Jurkat, Clone E6-1 (cell line): ENCODE measurements around the gene BNC1.
A peak's percentile ranks its signal among the peaks of the same experiment; 100 is the strongest.
"Not testable (repeated sequence)": the region's sequence is repeated elsewhere in the genome, so short reads cannot be mapped to it uniquely, and the experiment has no call there.

Experiments
- DNase-seq: peaks from one replicate; pipeline ENCODE4 v3.0.0-alpha.2; 2011; ENCODE audit warnings: low read depth, low spot score
- H3K4me3 ChIP-seq: 2 replicates; pipeline ENCODE4 v1.5.1; 2011; ENCODE audit warnings: mild to moderate bottlenecking, low read length, control low read depth, moderate library complexity

The BNC1 gene

DNA sequence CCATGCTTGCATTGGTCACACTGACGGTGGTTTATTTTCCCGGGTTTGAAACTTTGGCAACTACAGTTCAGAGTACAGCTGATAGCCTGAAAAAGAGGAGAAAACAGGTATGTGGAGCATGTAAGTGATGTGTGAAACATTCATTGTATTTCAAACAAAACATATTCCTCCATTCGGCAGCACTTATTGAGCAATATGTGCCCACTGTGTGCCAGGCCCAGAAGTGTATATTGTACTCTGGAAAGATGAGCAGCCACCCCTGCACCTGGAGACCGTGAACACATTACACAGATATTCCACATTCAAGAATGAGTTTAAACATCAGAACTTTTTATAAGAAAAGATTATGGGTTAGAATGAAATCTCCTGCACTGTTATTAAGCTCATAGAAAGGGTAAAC lies 16.3 kb downstream of the BNC1 start:
- DNase-seq: no peak
- no peak overlapping the region for H3K4me3 ChIP-seq

DNA sequence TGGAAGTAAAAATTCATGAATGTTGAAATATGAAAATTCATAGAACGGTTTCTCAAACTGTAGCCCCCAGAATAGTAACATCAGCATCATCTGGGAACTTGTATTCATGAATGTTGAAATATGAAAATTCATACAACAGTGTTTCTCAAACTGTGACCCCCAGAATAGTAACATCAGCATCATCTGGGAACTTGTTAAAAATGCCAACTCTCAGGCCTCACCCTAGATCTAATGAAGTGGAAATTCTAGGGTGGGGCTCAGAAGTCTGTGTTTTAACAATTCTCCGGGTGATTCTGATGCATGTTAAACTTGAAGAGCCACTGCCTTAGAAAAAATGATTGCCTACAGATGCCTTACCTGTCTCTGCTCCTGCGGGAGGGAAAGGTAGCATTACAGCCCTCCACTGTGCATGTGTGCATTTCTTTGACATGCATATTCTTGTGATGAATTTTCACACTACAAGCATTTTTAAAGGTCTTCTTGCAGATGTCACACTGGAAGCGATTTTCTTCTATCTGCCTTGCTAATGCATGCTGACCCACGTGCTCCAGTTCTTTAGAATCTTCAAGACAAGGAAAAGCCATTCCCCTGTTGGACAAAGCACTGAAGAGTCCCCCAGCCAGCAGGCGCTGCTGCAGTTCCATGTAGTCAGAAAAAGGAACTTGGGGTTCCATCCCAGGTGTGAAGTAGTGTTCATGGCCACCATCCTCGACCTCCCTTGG lies 21.7 kb downstream of the BNC1 start:
- no peak overlapping the region for H3K4me3 ChIP-seq
- no peak for DNase-seq

DNA sequence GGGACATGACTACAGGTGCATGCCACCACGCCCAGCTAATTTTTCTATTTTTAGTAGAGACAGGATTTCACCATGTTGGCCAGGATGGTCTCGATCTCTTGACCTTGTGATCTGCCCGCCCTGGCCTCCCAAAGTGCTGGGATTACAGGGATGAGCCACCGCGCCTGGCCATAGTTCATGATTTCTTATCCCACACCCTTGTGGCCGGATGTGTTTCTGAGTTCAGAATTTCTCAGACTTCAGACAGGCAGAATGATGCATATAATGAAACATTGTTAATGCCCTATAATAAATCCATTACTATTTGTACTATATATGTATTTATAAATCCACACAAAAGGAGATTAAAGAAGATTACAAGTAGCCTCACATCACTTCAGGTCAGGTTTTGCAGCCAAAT lies 22.3 kb downstream of the BNC1 start:
- not testable (repeated sequence) for DNase-seq, H3K4me3 ChIP-seq

DNA sequence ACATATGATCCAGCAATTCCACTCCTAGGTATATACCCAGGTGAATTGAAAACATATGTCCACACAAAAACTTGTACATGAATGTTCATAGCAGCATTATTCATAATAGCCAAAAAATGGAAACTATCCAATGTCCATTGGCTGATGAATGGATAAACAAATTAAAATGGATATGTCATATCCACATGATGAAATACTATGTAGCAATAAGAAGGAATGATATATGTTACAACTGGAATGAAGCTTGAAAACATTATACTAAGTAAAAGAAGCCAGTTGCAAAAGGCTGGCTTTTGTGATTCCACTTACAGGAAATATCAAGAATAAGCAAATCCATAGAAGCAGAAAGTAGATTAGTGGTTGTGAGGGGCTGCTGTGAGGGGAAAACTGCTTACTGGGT lies 33.7 kb downstream of the BNC1 start:
- H3K4me3 ChIP-seq: no peak overlapping the region
- DNase-seq: no peak

DNA sequence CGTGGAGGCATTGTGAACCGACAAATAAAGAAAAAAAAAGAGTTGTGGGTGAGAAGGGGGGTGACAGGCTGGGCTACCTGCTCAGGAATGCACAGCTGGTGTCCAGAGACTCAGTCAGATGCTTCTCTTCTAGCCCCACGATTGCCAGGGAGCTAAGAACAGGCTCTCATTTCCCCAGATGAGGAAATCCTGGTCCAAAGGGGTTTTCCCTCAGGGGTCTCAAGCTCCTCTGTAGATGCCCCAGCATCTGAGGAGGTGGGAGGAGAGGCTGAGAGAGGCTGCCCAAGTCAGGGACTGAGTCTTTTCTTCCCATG lies 35.5 kb downstream of the BNC1 start:
- no peak for DNase-seq
- no peak overlapping the region for H3K4me3 ChIP-seq

DNA sequence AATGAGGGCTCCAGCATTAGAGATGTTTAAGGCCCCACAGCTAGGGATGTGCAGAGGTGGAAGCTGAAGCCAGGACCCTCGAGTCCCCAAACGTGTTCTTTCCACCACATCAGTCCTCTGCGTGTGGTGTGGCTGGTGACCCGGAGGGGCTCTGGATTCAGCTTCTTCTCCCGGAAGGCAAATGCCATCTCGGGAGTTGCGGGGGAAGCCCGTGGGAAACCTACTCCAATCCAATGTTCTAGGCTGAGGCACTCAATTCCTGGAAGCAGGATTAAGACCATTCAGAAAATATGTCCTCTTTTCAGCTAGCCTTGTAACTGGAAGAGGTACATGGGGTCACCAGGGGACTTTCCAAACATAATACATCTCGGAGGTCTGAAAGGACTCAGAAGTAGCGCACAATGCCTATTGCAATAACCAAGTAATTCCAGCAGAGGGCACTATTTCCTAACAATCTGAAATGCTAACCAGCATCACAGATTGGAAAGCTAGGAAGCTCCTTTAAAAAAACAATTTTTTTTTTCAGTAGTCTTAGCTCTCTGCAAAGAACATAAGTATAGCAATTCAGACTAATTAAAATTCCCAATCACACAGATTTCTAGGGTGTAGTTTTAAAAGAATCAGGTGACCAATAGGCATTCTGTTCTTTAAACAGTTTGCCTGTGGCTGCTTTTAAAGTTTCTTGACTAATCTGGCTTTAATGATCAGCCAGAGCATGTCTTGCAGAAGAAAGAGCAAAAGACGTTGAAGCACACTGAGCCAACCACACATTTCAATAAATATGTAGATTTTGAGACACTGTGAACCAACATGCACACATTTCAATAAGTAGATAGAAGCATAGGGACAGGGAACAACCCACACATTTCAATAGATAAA lies 36.1 kb downstream of the BNC1 start:
- DNase-seq: peak; percentile 62

DNA sequence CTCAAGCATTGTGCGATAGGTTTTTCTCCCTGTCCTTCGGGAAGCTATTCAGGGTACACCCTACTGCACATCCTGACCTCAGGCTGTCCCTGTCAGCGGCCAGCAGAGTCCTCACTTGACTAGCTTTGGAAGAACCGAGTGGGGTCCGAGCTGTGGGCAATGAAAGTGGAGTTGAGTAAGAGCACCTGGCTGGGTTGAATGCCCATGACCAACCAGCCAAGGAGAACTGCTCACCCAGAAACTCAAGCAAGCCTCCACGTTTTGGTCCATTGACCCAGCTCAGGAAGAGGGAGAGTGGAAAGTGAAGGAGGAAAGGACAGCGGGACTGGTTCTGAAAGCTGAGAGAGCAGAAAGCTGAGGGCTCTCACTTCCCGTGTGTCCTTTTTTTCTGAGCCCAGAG lies 40.8 kb downstream of the BNC1 start:
- DNase-seq: no peak
- no peak overlapping the region for H3K4me3 ChIP-seq

More for the DNA sequence above, 36.1 kb downstream of the BNC1 start:
- no peak overlapping the region for H3K4me3 ChIP-seq

DNA sequence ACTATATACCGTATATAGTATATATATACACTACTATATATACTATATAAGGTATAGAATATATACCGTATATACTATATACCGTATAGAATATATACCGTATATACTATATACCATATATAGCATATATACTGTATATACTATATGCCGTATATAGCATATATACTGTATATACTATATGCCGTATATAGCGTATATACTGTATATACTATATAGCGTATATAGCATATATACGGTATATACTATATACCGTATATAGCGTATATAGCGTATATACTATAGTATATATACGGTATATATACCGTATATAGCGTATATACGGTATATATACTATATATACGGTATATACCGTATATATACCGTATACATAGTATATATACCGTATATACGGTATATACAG lies 54.2 kb downstream of the BNC1 start:
- H3K4me3 ChIP-seq: no peak overlapping the region
- no peak for DNase-seq

DNA sequence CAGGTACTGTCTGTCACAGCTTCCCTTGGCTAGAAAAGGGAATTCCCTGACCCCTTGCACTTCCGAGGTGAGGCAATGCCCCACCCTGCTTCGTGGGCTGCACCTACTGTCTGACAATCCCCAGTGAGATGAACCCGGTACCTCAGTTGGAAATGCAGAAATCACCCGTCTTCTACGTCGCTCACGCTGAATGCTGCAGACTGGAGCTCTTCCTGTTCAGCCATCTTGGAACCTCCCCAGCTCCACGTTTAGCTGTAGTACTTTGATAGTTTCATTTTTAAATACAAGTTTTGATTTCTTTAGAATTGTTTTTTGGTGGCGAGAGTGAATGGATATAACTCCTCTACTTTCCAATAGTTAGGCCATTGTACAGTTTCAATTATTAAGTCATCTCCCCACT lies 59.0 kb downstream of the BNC1 start:
- DNase-seq: no peak
- H3K4me3 ChIP-seq: no peak overlapping the region

DNA sequence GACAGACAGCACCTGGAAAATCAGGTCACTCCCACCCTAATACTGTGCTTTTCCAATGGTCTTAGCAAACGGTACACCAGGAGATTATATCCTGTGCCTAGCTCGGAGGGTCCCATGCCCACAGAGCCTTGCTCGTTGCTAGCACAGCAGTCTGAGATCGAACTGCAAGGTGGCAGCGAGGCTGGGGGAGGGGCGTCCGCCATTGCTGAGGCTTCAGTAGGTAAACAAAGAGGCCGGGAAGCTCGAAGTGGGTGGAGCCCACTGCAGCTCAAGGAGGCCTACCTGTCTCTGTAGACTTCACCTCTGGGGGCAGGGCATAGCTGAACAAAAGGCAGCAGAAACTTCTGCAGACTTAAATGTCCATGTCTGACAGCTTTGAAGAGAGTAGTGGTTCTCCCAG lies 62.7 kb downstream of the BNC1 start:
- DNase-seq, H3K4me3 ChIP-seq: not testable (repeated sequence)

DNA sequence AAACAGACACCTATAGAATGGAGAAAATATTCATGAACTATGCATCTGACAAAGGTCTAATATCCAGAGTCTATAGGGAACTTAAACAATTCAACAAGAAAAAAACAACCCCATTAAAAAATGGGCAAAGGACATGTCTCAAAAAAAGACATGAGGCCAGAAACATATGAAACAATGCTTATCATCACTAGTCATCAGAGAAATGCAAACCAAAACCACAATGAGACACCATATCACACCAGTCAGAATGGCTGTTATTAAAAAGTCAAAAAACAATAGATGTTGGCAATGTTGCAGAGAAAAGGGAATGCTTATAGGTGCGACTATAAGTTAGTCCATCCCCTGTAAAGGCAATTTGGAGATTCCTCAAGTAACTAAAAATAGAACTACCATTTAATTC lies 65.4 kb downstream of the BNC1 start:
- no peak overlapping the region for H3K4me3 ChIP-seq
- DNase-seq: no peak

DNA sequence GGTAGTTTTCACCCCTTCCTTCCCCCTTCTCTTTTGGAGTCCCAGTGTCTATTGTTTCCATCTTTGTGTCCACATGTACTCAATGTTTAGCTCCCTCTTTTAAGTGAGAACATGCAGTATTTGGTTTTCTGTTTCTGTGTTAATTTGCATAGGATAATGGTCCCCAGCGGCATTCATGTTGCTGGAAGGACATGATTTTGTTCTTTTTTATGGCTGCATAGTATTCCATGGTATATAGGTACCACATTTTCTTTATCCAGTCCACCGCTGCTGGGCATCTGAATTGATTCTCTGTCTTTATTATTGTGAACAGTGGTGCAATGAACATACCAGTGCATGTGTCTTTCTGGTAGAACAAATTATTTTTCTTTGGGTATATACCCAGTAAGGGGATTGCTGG lies 69.2 kb downstream of the BNC1 start:
- no peak overlapping the region for H3K4me3 ChIP-seq
- DNase-seq: no peak

DNA sequence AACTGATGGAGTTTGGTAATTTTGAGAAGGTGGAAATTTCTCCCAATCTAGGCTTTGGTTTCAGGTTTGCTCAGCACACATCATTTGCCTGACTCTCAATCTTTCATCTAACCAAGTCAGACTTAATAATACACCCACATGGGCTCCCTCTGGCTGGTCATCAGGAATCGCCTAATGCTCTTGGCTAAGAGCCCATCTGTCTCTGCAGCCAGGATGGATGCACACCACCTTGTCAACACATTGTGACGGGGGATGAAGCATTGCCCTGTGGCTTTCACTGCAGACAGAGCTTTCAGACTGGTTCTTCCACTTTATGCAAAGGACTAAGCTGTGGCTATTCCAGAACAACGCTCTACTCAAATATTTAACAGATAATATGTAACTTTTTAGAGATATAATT lies 73.8 kb downstream of the BNC1 start:
- no peak for DNase-seq
- no peak overlapping the region for H3K4me3 ChIP-seq

DNA sequence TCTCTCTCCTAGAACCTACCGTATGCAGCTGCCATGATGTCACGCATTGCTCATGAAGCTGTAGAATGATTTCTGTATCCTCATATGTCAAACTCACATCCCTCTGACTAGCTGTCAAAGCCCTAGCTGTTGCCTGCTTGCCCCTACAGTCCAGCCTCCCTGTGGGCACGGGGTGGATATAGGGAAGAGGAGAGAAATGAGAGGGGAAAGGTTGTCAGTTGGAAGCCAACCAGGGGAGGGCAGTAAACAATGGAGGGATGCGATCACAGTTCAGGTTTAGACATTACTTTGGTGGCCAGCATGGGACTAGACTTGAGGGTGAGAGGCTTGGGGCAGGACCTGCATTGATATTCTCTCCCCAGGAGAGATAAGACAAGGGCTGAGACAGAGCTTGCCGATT lies 75.1 kb downstream of the BNC1 start:
- H3K4me3 ChIP-seq: no peak overlapping the region
- no peak for DNase-seq

DNA sequence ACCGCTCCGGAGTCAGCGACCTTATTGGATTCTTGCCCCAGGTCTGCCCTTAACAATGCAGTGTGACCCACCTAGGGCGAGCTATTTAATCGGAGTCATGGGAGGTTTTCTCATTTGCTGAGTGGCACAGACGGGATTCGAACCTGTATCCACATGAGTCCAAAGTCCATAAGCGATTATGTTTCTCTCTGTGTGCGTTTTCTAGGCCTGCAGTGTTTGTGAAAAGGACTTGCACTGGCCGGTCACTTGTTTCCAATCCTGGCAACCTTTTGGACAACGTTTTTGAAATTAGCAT lies 76.2 kb downstream of the BNC1 start:
- H3K4me3 ChIP-seq: peak overlapping the region; percentile 77
- peak; percentile 37 for DNase-seq

DNA sequence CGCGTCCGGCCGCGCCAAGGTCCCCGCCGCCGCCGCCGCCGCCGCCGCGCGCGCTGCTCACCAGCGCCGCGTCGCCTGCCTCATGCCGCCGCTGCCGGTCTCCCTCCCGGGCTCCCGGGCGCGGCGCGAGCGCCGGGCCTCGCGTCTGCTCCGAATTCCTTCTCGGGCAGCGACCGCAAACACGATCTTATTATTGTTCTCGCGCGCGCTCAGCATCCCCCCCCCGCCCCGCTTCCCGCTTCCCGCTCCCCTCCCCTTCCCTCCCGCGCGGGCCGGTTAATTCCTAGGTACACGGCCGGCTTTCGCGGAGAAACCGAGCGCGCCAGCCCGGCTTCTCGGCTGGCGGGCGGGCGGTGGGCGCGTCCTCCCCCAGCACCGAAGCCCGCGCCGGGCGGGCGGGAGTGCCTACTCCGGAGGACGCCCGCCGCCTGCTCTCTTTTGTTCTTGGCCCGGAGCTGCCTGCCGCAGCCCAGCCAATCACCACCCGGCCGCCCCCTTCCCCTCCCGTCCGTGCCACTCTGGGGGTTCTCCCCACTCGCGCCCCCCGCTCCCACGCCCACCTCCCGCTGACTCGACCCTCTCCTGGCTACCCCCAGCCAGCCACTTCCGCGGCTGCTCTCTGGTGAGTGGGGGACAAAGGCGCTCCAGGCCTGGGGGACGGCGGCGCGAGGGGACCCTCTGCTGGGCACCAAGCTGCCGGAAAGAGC lies 76.7 kb downstream of the BNC1 start, which contains the start of gene HDGFL3:
Gene HDGFL3, minus strand, starts transcription at position 164 of the 707 bp plus-strand sequence. CDS start 409 bp downstream, outside the sequence.
- peak within 1 kb of the TSS; percentile 77 for H3K4me3 ChIP-seq
- peak; percentile 31 for DNase-seq

DNA sequence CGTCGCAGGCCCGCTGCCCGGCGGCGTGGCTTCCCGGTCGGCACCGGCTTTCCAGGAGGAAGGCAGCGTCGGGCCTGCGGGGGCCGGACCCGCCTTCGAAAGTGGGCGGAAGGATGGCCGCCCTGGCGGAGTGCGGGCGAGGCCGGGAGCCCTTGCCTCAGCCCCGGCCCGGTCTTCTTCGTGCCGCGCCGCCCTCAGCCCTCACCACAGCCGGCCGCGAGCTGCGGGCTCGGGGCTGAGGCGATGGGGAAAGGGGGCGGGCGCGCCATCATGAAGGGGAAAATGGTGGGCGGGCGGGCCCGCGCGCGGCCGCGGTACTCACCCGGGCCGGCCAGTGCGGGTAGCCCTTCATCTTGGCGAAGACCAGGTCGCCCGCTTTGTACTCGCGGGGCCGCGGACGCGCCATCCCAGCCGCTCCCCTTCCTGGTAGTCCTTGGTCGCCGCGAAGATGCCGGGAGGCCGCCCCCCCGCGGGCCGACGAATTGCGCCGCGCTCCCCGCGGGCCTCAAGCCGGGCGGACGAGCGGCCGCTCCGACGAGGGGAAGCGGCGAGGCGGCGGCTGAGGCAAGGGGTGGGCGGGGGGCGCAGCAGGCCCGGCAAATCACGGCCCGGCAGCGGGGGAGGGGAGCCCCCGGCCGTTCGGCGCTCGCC lies 77.3 kb downstream of the BNC1 start:
- H3K4me3 ChIP-seq: peak overlapping the region; percentile 77
- DNase-seq: no peak

DNA sequence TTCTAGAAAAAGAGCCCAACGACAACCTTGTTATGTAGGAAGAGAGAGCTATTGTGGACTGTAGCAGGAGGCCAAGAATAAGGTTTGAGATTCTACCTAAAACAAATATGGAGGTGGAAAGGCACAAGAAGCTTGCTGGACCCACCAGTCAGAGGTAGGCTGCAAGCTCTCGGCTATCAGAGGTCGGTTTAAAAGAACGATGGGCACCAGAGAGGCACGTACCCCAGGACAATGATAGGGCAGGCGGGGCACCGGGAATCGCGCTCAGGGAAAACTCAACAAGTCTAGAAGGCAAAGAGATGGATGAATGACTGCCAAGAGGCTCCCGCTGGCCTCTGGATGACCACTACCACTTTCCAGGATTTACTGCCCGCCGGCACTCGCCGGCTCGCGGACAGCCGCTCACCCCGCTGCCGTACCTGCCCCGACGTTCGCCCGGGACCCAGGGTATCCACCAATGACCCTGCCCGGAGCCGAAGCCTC lies 77.9 kb downstream of the BNC1 start:
- H3K4me3 ChIP-seq: peak overlapping the region; percentile 77
- no peak for DNase-seq
